IMR-90 (cell line): ENCODE measurements around the gene SPATA33. TPM values are rescaled to one million over a fixed set of nuclear protein-coding genes. Genes with fewer than 3 reads are reported as not detected.

Experiments
- ATAC-seq: fragments of 200-7000 bp; cut with Tn5 transposase; 2 replicates; pipeline ENCODE4 v1.9.1; 2020; ENCODE audit warnings: low read depth, mild to moderate bottlenecking, moderate library complexity
- BruUV-seq: library from RNA; stranded (reverse); fragments of 400-500 nt; replicated peaks from 2 replicates; lab custom pipeline; 2021; lab: Mats Ljungman, UMichigan
- CTCF ChIA-PET: fragments of 300-600 bp; formaldehyde crosslinking; extraction: SDS; loops from one replicate; lab custom pipeline; 2021; ENCODE audit warnings: antibody characterized with exemption; lab: Yijun Ruan, JAX
- POLR2A ChIA-PET: fragments of 300-600 bp; sonication (Branson Sonifier 250); formaldehyde crosslinking; loops from one replicate; lab custom pipeline; 2022; ENCODE audit warnings: antibody characterized with exemption; ENCODE audit not compliant: unreplicated experiment; lab: Charles Lee
- DNase-seq: peaks from one replicate; pipeline ENCODE4 v3.0.0; 2013
- H2AFZ ChIP-seq: replicated peaks from 2 replicates; pipeline ENCODE3; 2013; ENCODE audit warnings: low read length, mild to moderate bottlenecking; ENCODE audit not compliant: poor library complexity
- H2AK5ac ChIP-seq: 2 replicates; pipeline ENCODE4 v1.6.1; 2013; ENCODE audit warnings: low read depth, low read length, inconsistent platforms
- H2AK9ac ChIP-seq: replicated peaks from 2 replicates; pipeline ENCODE3; 2013; ENCODE audit warnings: mild to moderate bottlenecking, low read depth, low read length, moderate library complexity; ENCODE audit not compliant: poor library complexity
- H2BK120ac ChIP-seq: 2 replicates; pipeline ENCODE4 v1.6.1; 2013; ENCODE audit warnings: low read depth, low read length, inconsistent platforms
- H2BK15ac ChIP-seq: 3 replicates; pipeline ENCODE4 v1.6.1; 2013; ENCODE audit warnings: low read depth, low read length, inconsistent platforms
- H2BK20ac ChIP-seq: 2 replicates; pipeline ENCODE4 v1.6.1; 2013; ENCODE audit warnings: low read depth, mild to moderate bottlenecking, inconsistent platforms, low read length, moderate library complexity
- H2BK5ac ChIP-seq: 2 replicates; pipeline ENCODE4 v1.6.1; 2013; ENCODE audit warnings: mild to moderate bottlenecking, low read depth, low read length, inconsistent platforms; ENCODE audit not compliant: poor library complexity, severe bottlenecking
- H3K14ac ChIP-seq: replicated peaks from 2 replicates; pipeline ENCODE4 v1.6.1; 2013; ENCODE audit warnings: low read depth, low read length, inconsistent platforms
- H3K18ac ChIP-seq: 2 replicates; pipeline ENCODE4 v1.6.1; 2013; ENCODE audit warnings: low read depth, low read length, control low read depth
- H3K23ac ChIP-seq: 2 replicates; pipeline ENCODE4 v1.6.1; 2013; ENCODE audit warnings: low read depth, low read length, inconsistent platforms
- H3K27ac ChIP-seq: 2 replicates; pipeline ENCODE4 v1.5.1; 2013; ENCODE audit warnings: mild to moderate bottlenecking, control low read depth, low read length; ENCODE audit not compliant: insufficient read depth
- H3K27me3 ChIP-seq: 2 replicates; pipeline ENCODE4 v1.6.1; 2013; ENCODE audit warnings: low read length; ENCODE audit not compliant: control insufficient read depth, insufficient read depth
- H3K36me3 ChIP-seq: 2 replicates; pipeline ENCODE4 v1.6.1; 2013; ENCODE audit warnings: low read length, mixed read lengths; ENCODE audit not compliant: control insufficient read depth, insufficient read depth
- H3K4ac ChIP-seq: 2 replicates; pipeline ENCODE4 v1.6.1; 2013; ENCODE audit warnings: low read depth, low read length, inconsistent platforms
- H3K4me1 ChIP-seq: 2 replicates; pipeline ENCODE4 v1.6.1; 2013; ENCODE audit warnings: low read length, mixed read lengths; ENCODE audit not compliant: control insufficient read depth, insufficient read depth
- H3K4me2 ChIP-seq: 2 replicates; pipeline ENCODE4 v1.6.1; 2013; ENCODE audit warnings: low read depth, mild to moderate bottlenecking, control low read depth, low read length, moderate library complexity
- H3K4me3 ChIP-seq: 2 replicates; pipeline ENCODE4 v1.5.1; 2013; ENCODE audit warnings: low read depth, mild to moderate bottlenecking, control low read depth, low read length, moderate library complexity; ENCODE audit not compliant: insufficient read depth
- H3K56ac ChIP-seq: 2 replicates; pipeline ENCODE4 v1.6.1; 2013; ENCODE audit warnings: low read length, inconsistent platforms; ENCODE audit not compliant: insufficient read depth; ENCODE audit errors: extremely low read depth
- H3K79me1 ChIP-seq, 2 experiments: 2 replicates each; pipeline ENCODE4 v1.6.1; 2013; ENCODE audit warnings: low read length in 2 of 2, inconsistent platforms in 1 of 2, low read depth in 1 of 2
- H3K9ac ChIP-seq: 2 replicates; pipeline ENCODE4 v1.6.1; 2013; ENCODE audit warnings: low read depth, low read length, control low read depth
- H3K9me1 ChIP-seq: 2 replicates; pipeline ENCODE4 v1.6.1; 2013; ENCODE audit warnings: low read length, inconsistent platforms; ENCODE audit not compliant: insufficient read depth
- H3K9me3 ChIP-seq: 2 replicates; pipeline ENCODE4 v1.6.1; 2013; ENCODE audit warnings: low read length; ENCODE audit not compliant: control insufficient read depth, insufficient read depth
- H4K20me1 ChIP-seq: 2 replicates; pipeline ENCODE4 v1.6.1; 2013; ENCODE audit warnings: low read length, inconsistent platforms; ENCODE audit not compliant: insufficient read depth
- H4K5ac ChIP-seq: 2 replicates; pipeline ENCODE4 v1.6.1; 2013; ENCODE audit warnings: mild to moderate bottlenecking, low read depth, low read length, control low read depth
- H4K8ac ChIP-seq, 2 experiments: 2 replicates each; pipeline ENCODE4 v1.6.1; 2013; ENCODE audit warnings: low read depth in 2 of 2, low read length in 2 of 2, control low read depth in 1 of 2, inconsistent platforms in 1 of 2
- H4K91ac ChIP-seq: 2 replicates; pipeline ENCODE4 v1.6.1; 2013; ENCODE audit warnings: low read depth, low read length, inconsistent platforms; ENCODE audit not compliant: insufficient read depth
- BHLHE40 ChIP-seq: fragments of 150-350 bp; IDR thresholded peaks from 2 replicates; pipeline ENCODE4 v1.6.1; 2016; ENCODE audit warnings: mild to moderate bottlenecking, low read depth, low read length
- CEBPB ChIP-seq: IDR thresholded peaks from 2 replicates; pipeline ENCODE4 v1.6.1; 2012; ENCODE audit warnings: low read depth, low read length, improper control_type of control experiment
- CHD1 ChIP-seq: IDR thresholded peaks from 2 replicates; pipeline ENCODE4 v1.6.1; 2012; ENCODE audit warnings: low read depth, low read length, improper control_type of control experiment
- CTCF ChIP-seq: conservative IDR thresholded peaks from 2 replicates; pipeline ENCODE4 v1.5.1; 2012; ENCODE audit warnings: mild to moderate bottlenecking, low read depth, low read length, improper control_type of control experiment
- ELK1 ChIP-seq: fragments of 150-350 bp; IDR thresholded peaks from 2 replicates; pipeline ENCODE4 v1.6.1; 2016; ENCODE audit warnings: low read depth, mild to moderate bottlenecking, low read length, moderate library complexity, borderline replicate concordance
- MAZ ChIP-seq: IDR thresholded peaks from 2 replicates; pipeline ENCODE4 v1.6.1; 2012; ENCODE audit warnings: low read depth, mild to moderate bottlenecking, low read length, improper control_type of control experiment, moderate library complexity, borderline replicate concordance
- NFE2L2 ChIP-seq: fragments of 150-350 bp; IDR thresholded peaks from 2 replicates; pipeline ENCODE4 v1.6.1; 2016; ENCODE audit warnings: low read depth, mild to moderate bottlenecking, low read length
- POLR2A ChIP-seq: IDR thresholded peaks from 2 replicates; pipeline ENCODE4 v1.6.1; 2012; ENCODE audit warnings: mild to moderate bottlenecking, low read depth, low read length
- RAD21 ChIP-seq: IDR thresholded peaks from 2 replicates; pipeline ENCODE4 v1.6.1; 2012; ENCODE audit warnings: low read length, improper control_type of control experiment
- RCOR1 ChIP-seq: IDR thresholded peaks from 2 replicates; pipeline ENCODE4 v1.6.1; 2012; ENCODE audit warnings: mild to moderate bottlenecking, low read length, improper control_type of control experiment; ENCODE audit not compliant: insufficient replicate concordance
- RFX5 ChIP-seq: IDR thresholded peaks from 2 replicates; pipeline ENCODE4 v1.8.0; 2012; ENCODE audit warnings: low read depth, mild to moderate bottlenecking, low read length, moderate library complexity
- SMC3 ChIP-seq: fragments of 150-350 bp; IDR thresholded peaks from 2 replicates; pipeline ENCODE4 v1.6.1; 2016; ENCODE audit warnings: low read depth, mild to moderate bottlenecking, antibody characterized with exemption, low read length, moderate library complexity
- USF2 ChIP-seq: fragments of 150-350 bp; IDR thresholded peaks from 2 replicates; pipeline ENCODE4 v1.6.1; 2017; ENCODE audit warnings: mild to moderate bottlenecking, antibody characterized with exemption, low read length, low read depth
- WGBS, 2 experiments: methylation state at CpG; one replicate each; pipeline versions ENCODE4 v1.1.5 to v1.1.7; 2013; ENCODE audit warnings: missing lambda C conversion rate in 2 of 2; ENCODE audit not compliant: insufficient read length in 1 of 2; ENCODE audit errors: extremely low coverage in 2 of 2; 5-methylcytosine and 5-hydroxymethylcytosine counted together
- dilution Hi-C: fragments of 300-500 bp; cut with HindIII; formaldehyde crosslinking; loops from one replicate; pipeline ENCODE4 v1.14.3; 2018; ENCODE audit warnings: low sequenced_read_pairs; ENCODE audit not compliant: unreplicated experiment
- in situ Hi-C: fragments of 300-500 bp; cut with MboI; formaldehyde crosslinking; loops from 3 replicates; pipeline ENCODE4 v1.14.3; 2019; ENCODE audit warnings: low sequenced_read_pairs, inconsistent platforms, mixed read lengths
- intact Hi-C: fragments of 100-400 bp; cut with micrococcal nuclease; formaldehyde crosslinking; loops from 2 replicates; pipeline ENCODE4 v1.10.0; 2022
- polyA plus RNA-seq, 3 experiments: library from polyadenylated mRNA; depleted of rRNA; stranded (reverse); fragments of >200 nt; gene quantifications; 2 replicates each; pipeline ENCODE4 v1.2.3, GENCODE V29; 2012; ENCODE audit warnings: low replicate concordance in 1 of 3
- total RNA-seq: library from RNA; depleted of rRNA; stranded (reverse); fragments of >200 nt; gene quantifications from 2 replicates; pipeline ENCODE4 v1.2.3, GENCODE V29; 2012

The SPATA33 gene
- total and polyA plus RNA-seq, 2 of the 4 experiments (the other 2 are of a cell fraction) = 0.90 to 3.4 TPM

- ATAC-seq (no peak), DNase-seq (no peak)
- Histone ChIP-seq H3K4me1 (peaks cover 7% of the 10 kb centered on the region), H2AK9ac (no peak overlapping the region), H3K4me2 (no peak overlapping the region), H3K9me3 (no peaks in the 10 kb centered on the region), H3K27ac (no peak overlapping the region), H3K36me3 (peaks cover 16% of the 10 kb centered on the region), H4K8ac (no peak overlapping the region), H2BK20ac (no peak overlapping the region), H3K18ac (no peak overlapping the region), H4K20me1 (peaks cover 9% of the 10 kb centered on the region), H2BK15ac (no peak overlapping the region), H3K9me1 (peaks cover 7% of the 10 kb centered on the region; the same call in 1 of the 2 replicates), H2AK5ac (no peak overlapping the region), H3K14ac (no peak overlapping the region), H3K79me1 (peaks cover 15 to 44% of the 10 kb centered on the region in 2 experiments), H2BK5ac (no peak overlapping the region), H3K23ac (no peak overlapping the region), H3K56ac (no peak overlapping the region), H2BK120ac (no peak overlapping the region), H4K91ac (no peak overlapping the region), H3K27me3 (no peaks in the 10 kb centered on the region), H3K4me3 (no peak overlapping the region), H4K5ac (no peak overlapping the region), H2AFZ (no peak overlapping the region), H3K4ac (no peak overlapping the region), H3K9ac (no peak overlapping the region)
- TF ChIP-seq CTCF (no peak), POLR2A (no peak), USF2 (no peak), NFE2L2 (no peak), SMC3 (no peak), CEBPB (no peak), MAZ (no peak), RFX5 (no peak), RCOR1 (no peak), BHLHE40 (no peak), RAD21 (no peak), CHD1 (no peak), ELK1 (no peak)
- in situ Hi-C loops = no loop called here
- dilution Hi-C loops = no loop called here
- intact Hi-C loops = no loop called here
- ChIA-PET CTCF (no interaction called here), POLR2A (no interaction called here)
- BruUV-seq = no TSS peak
- WGBS, 2 experiments = 82% methylated on average over 7 of the region's 7 CpGs; no CpG with 5 or more reads in 1 of the 2 experiments
Observed at GRCh38 chr16:89660146-89660545, 2.5 kb downstream of the SPATA33 start.
